Measurements from ENCODE around the gene ADAM11. TPM values are rescaled to one million over a fixed set of nuclear protein-coding genes. Genes with fewer than 3 reads are reported as not detected.
A peak's percentile ranks its signal among the peaks of the same experiment; 100 is the strongest.

The ADAM11 gene
- total and polyA plus RNA-seq, 2 of the 8 experiments (the other 6 are each of a cell fraction or from before 2014, with no cell fraction given): 2.3 to 2.9 TPM

DNA sequence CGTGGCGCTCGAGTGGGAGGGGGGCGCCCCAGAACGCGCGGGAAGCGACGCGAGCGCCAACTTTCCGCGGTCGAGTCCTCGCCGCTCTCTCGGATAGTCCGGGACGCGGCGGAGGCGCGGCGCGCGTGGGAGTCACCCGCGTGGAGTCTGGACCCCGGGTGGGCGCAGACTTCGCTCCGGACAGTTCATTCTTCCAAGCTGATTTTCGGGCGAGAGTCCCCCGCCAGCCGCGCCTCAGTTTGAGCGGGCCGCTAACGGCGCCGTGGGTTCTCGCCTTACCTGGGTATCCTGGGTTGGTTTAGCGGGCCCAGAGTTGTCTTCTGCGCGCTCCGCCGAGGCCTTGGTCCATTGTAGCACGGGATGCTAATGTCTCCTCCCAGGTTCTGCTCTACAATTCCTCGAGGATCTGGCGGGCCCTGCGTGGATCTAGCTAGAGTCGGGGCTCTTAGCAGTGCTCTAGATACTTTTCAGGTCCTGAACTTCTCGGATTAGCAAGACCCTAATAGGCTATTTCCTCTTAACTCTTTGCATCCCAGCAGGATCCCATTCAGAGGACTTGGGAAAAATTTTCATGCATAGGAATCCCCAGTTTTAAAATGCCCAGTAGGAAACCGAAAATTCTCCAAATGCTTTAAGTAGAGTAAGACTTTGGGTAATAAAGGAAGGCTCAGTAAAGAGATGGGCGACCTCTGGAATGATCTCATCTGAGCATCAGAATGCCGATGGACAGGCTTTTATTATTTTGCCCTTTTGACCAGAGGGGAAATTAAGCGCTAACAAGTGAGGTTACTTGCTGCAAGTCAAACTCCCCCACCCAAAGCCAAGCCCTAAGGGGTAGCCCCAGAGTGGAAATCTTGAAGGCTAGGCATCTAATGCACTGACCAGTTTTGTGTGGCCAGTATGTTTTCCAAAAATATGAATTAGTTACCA is 71.8 kb downstream of the ADAM11 start (continued):
- TF ChIP-seq, protein P1, sequence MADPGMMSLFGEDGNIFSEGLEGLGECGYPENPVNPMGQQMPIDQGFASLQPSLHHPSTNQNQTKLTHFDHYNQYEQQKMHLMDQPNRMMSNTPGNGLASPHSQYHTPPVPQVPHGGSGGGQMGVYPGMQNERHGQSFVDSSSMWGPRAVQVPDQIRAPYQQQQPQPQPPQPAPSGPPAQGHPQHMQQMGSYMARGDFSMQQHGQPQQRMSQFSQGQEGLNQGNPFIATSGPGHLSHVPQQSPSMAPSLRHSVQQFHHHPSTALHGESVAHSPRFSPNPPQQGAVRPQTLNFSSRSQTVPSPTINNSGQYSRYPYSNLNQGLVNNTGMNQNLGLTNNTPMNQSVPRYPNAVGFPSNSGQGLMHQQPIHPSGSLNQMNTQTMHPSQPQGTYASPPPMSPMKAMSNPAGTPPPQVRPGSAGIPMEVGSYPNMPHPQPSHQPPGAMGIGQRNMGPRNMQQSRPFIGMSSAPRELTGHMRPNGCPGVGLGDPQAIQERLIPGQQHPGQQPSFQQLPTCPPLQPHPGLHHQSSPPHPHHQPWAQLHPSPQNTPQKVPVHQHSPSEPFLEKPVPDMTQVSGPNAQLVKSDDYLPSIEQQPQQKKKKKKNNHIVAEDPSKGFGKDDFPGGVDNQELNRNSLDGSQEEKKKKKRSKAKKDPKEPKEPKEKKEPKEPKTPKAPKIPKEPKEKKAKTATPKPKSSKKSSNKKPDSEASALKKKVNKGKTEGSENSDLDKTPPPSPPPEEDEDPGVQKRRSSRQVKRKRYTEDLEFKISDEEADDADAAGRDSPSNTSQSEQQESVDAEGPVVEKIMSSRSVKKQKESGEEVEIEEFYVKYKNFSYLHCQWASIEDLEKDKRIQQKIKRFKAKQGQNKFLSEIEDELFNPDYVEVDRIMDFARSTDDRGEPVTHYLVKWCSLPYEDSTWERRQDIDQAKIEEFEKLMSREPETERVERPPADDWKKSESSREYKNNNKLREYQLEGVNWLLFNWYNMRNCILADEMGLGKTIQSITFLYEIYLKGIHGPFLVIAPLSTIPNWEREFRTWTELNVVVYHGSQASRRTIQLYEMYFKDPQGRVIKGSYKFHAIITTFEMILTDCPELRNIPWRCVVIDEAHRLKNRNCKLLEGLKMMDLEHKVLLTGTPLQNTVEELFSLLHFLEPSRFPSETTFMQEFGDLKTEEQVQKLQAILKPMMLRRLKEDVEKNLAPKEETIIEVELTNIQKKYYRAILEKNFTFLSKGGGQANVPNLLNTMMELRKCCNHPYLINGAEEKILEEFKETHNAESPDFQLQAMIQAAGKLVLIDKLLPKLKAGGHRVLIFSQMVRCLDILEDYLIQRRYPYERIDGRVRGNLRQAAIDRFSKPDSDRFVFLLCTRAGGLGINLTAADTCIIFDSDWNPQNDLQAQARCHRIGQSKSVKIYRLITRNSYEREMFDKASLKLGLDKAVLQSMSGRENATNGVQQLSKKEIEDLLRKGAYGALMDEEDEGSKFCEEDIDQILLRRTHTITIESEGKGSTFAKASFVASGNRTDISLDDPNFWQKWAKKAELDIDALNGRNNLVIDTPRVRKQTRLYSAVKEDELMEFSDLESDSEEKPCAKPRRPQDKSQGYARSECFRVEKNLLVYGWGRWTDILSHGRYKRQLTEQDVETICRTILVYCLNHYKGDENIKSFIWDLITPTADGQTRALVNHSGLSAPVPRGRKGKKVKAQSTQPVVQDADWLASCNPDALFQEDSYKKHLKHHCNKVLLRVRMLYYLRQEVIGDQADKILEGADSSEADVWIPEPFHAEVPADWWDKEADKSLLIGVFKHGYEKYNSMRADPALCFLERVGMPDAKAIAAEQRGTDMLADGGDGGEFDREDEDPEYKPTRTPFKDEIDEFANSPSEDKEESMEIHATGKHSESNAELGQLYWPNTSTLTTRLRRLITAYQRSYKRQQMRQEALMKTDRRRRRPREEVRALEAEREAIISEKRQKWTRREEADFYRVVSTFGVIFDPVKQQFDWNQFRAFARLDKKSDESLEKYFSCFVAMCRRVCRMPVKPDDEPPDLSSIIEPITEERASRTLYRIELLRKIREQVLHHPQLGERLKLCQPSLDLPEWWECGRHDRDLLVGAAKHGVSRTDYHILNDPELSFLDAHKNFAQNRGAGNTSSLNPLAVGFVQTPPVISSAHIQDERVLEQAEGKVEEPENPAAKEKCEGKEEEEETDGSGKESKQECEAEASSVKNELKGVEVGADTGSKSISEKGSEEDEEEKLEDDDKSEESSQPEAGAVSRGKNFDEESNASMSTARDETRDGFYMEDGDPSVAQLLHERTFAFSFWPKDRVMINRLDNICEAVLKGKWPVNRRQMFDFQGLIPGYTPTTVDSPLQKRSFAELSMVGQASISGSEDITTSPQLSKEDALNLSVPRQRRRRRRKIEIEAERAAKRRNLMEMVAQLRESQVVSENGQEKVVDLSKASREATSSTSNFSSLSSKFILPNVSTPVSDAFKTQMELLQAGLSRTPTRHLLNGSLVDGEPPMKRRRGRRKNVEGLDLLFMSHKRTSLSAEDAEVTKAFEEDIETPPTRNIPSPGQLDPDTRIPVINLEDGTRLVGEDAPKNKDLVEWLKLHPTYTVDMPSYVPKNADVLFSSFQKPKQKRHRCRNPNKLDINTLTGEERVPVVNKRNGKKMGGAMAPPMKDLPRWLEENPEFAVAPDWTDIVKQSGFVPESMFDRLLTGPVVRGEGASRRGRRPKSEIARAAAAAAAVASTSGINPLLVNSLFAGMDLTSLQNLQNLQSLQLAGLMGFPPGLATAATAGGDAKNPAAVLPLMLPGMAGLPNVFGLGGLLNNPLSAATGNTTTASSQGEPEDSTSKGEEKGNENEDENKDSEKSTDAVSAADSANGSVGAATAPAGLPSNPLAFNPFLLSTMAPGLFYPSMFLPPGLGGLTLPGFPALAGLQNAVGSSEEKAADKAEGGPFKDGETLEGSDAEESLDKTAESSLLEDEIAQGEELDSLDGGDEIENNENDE (IDR thresholded peaks at IDR 0.05; ENCODE audit: insufficient replicate concordance, low read length): peak; percentile 70
- TF ChIP-seq JUND (IDR thresholded peaks at IDR 0.05; ENCODE audit: low read length) (0 out of 2 replicates have a peak, but pooled peaks have one; percentile 10), TBP (IDR thresholded peaks at IDR 0.05; ENCODE audit: low read depth, low read length) (peak; percentile 48; the same call in 1 of the 2 replicates), NRF1 (IDR thresholded peaks at IDR 0.05; ENCODE audit: low read depth, low read length) (no peak), EGR1 (IDR thresholded peaks at IDR 0.05; ENCODE audit: borderline replicate concordance, low read depth, low read length) (no peak), CBX5 (IDR thresholded peaks at IDR 0.05; ENCODE audit: low read depth, low read length) (no peak), HDAC6 (IDR thresholded peaks at IDR 0.05; ENCODE audit: low read depth, low read length) (no peak), SRF (IDR thresholded peaks at IDR 0.05; ENCODE audit: low read depth, low read length) (no peak)
- TF ChIP-seq, protein P2, sequence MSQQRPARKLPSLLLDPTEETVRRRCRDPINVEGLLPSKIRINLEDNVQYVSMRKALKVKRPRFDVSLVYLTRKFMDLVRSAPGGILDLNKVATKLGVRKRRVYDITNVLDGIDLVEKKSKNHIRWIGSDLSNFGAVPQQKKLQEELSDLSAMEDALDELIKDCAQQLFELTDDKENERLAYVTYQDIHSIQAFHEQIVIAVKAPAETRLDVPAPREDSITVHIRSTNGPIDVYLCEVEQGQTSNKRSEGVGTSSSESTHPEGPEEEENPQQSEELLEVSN (IDR thresholded peaks at IDR 0.05): peak; percentile 58; the same call in 1 of the 2 replicates

All from H1 (cell line).